ENCODE data around the gene RIOK1.
"Not testable (repeated sequence)": the region's sequence is repeated elsewhere in the genome, so short reads cannot be mapped to it uniquely, and the experiment has no call there.

Gene RIOK1

GRCh38 chr6:7448232-7448631, 58.6 kb downstream of the RIOK1 start:
- Histone ChIP-seq H3K9ac (ENCODE audit: low read length) (no peak overlapping the region), H3K4me3 (ENCODE audit: low read length) (no peak overlapping the region), H3K36me3 (ENCODE audit: control insufficient read depth, insufficient read depth, low read length) (no peaks in the 10 kb centered on the region), H3K27ac (ENCODE audit: low read depth, low read length) (no peak overlapping the region), H3K4me1 (ENCODE audit: control insufficient read depth, insufficient read depth, low read length) (no peaks in the 10 kb centered on the region), H3K27me3 (ENCODE audit: control insufficient read depth, insufficient read depth, low read length) (no peaks in the 10 kb centered on the region)

GRCh38 chr6:7449018-7449417, 59.4 kb downstream of the RIOK1 start:
- H3K36me3 ChIP-seq (ENCODE audit: control insufficient read depth, insufficient read depth, low read length) = no peaks in the 10 kb centered on the region
- no peaks in the 10 kb centered on the region for H3K27me3 ChIP-seq (ENCODE audit: control insufficient read depth, insufficient read depth, low read length)
- no peak overlapping the region for H3K4me3 ChIP-seq (ENCODE audit: low read length)
- no peak overlapping the region for H3K27ac ChIP-seq (ENCODE audit: low read depth, low read length)
- H3K9ac ChIP-seq (ENCODE audit: low read length) = no peak overlapping the region
- no peaks in the 10 kb centered on the region for H3K4me1 ChIP-seq (ENCODE audit: control insufficient read depth, insufficient read depth, low read length)

GRCh38 chr6:7451326-7451725, 61.7 kb downstream of the RIOK1 start:
- Histone ChIP-seq H3K36me3 (ENCODE audit: control insufficient read depth, insufficient read depth, low read length) (no peaks in the 10 kb centered on the region), H3K4me3 (ENCODE audit: low read length) (no peak overlapping the region), H3K9ac (ENCODE audit: low read length) (no peak overlapping the region), H3K27ac (ENCODE audit: low read depth, low read length) (no peak overlapping the region), H3K4me1 (ENCODE audit: control insufficient read depth, insufficient read depth, low read length) (no peaks in the 10 kb centered on the region), H3K27me3 (ENCODE audit: control insufficient read depth, insufficient read depth, low read length) (no peaks in the 10 kb centered on the region)

GRCh38 chr6:7452898-7453297, 63.3 kb downstream of the RIOK1 start:
- H3K27me3 ChIP-seq (ENCODE audit: control insufficient read depth, insufficient read depth, low read length) = no peaks in the 10 kb centered on the region
- no peak overlapping the region for H3K27ac ChIP-seq (ENCODE audit: low read depth, low read length)
- no peak overlapping the region for H3K4me3 ChIP-seq (ENCODE audit: low read length)
- H3K36me3 ChIP-seq (ENCODE audit: control insufficient read depth, insufficient read depth, low read length) = no peaks in the 10 kb centered on the region
- no peaks in the 10 kb centered on the region for H3K4me1 ChIP-seq (ENCODE audit: control insufficient read depth, insufficient read depth, low read length)
- no peak overlapping the region for H3K9ac ChIP-seq (ENCODE audit: low read length)

GRCh38 chr6:7454696-7455358, 65.2 kb downstream of the RIOK1 start:
- H3K4me1 ChIP-seq (ENCODE audit: control insufficient read depth, insufficient read depth, low read length) = no peaks in the 10 kb centered on the region
- H3K27ac ChIP-seq (ENCODE audit: low read depth, low read length) = no peak overlapping the region
- H3K9ac ChIP-seq (ENCODE audit: low read length) = no peak overlapping the region
- no peak overlapping the region for H3K4me3 ChIP-seq (ENCODE audit: low read length)
- no peaks in the 10 kb centered on the region for H3K27me3 ChIP-seq (ENCODE audit: control insufficient read depth, insufficient read depth, low read length)
- H3K36me3 ChIP-seq (ENCODE audit: control insufficient read depth, insufficient read depth, low read length) = no peaks in the 10 kb centered on the region

GRCh38 chr6:7456302-7456701, 66.7 kb downstream of the RIOK1 start:
- H3K36me3 ChIP-seq (ENCODE audit: control insufficient read depth, insufficient read depth, low read length); H3K4me3 ChIP-seq (ENCODE audit: low read length); H3K9ac ChIP-seq (ENCODE audit: low read length); H3K4me1 ChIP-seq (ENCODE audit: control insufficient read depth, insufficient read depth, low read length); H3K27me3 ChIP-seq (ENCODE audit: control insufficient read depth, insufficient read depth, low read length); H3K27ac ChIP-seq (ENCODE audit: low read depth, low read length): not testable (repeated sequence)

- no peaks in the 10 kb centered on the region for H3K27me3 ChIP-seq (ENCODE audit: control insufficient read depth, insufficient read depth, low read length)
- H3K4me3 ChIP-seq (ENCODE audit: low read length) = no peak overlapping the region
- no peaks in the 10 kb centered on the region for H3K36me3 ChIP-seq (ENCODE audit: control insufficient read depth, insufficient read depth, low read length)
- no peaks in the 10 kb centered on the region for H3K4me1 ChIP-seq (ENCODE audit: control insufficient read depth, insufficient read depth, low read length)
- H3K9ac ChIP-seq (ENCODE audit: low read length) = no peak overlapping the region
- no peak overlapping the region for H3K27ac ChIP-seq (ENCODE audit: low read depth, low read length)
Measured at GRCh38 chr6:7461416-7461815, 71.8 kb downstream of the RIOK1 start.

- Histone ChIP-seq H3K9ac (ENCODE audit: low read length) (no peak overlapping the region), H3K27me3 (ENCODE audit: control insufficient read depth, insufficient read depth, low read length) (no peaks in the 10 kb centered on the region), H3K4me1 (ENCODE audit: control insufficient read depth, insufficient read depth, low read length) (no peaks in the 10 kb centered on the region), H3K36me3 (ENCODE audit: control insufficient read depth, insufficient read depth, low read length) (no peaks in the 10 kb centered on the region), H3K27ac (ENCODE audit: low read depth, low read length) (no peak overlapping the region), H3K4me3 (ENCODE audit: low read length) (no peak overlapping the region)
Measured at GRCh38 chr6:7463785-7464184, 74.2 kb downstream of the RIOK1 start.

- Histone ChIP-seq H3K27me3 (ENCODE audit: control insufficient read depth, insufficient read depth, low read length) (no peaks in the 10 kb centered on the region), H3K4me1 (ENCODE audit: control insufficient read depth, insufficient read depth, low read length) (no peaks in the 10 kb centered on the region), H3K9ac (ENCODE audit: low read length) (no peak overlapping the region), H3K4me3 (ENCODE audit: low read length) (no peak overlapping the region), H3K36me3 (ENCODE audit: control insufficient read depth, insufficient read depth, low read length) (no peaks in the 10 kb centered on the region), H3K27ac (ENCODE audit: low read depth, low read length) (no peak overlapping the region)
Measured at GRCh38 chr6:7467007-7467897, 77.6 kb downstream of the RIOK1 start.

Data from rectal smooth muscle tissue (tissue), 1 donor.